Uterus (tissue), 4 donors: Measurements from ENCODE around the gene ESRRB. TPM values are rescaled to one million over a fixed set of nuclear protein-coding genes. Genes with fewer than 3 reads are reported as not detected.

Source experiments
- DNase-seq, 2 donors: peaks; one replicate each; pipeline ENCODE4 v3.0.0-alpha.2; 2019 to 2020
- H3K27ac ChIP-seq, 2 donors: fragments of 200-600 bp; sonication (generic); 1 replicate in 1 of 2; 2 replicates in 1 of 2; pipeline ENCODE4 v1.5.1; 2016 to 2018
- H3K27me3 ChIP-seq, 2 donors: fragments of 200-600 bp; sonication (generic); one replicate each; pipeline ENCODE4 v1.5.1; 2018 to 2019; ENCODE audit warnings: control low read depth in 1 of 2
- H3K36me3 ChIP-seq, 2 donors: fragments of 200-600 bp; sonication (generic); one replicate each; pipeline ENCODE4 v1.5.1; 2019; ENCODE audit warnings: control low read depth in 1 of 2
- H3K4me1 ChIP-seq, 2 donors: fragments of 200-600 bp; sonication (generic); one replicate each; pipeline ENCODE4 v1.5.1; 2018 to 2019; ENCODE audit warnings: control low read depth in 1 of 2
- H3K4me3 ChIP-seq, 2 donors: fragments of 200-600 bp; sonication (generic); 1 replicate in 1 of 2; 2 replicates in 1 of 2; pipeline ENCODE4 v1.5.1; 2018 to 2019; ENCODE audit warnings: mild to moderate bottlenecking in 1 of 2
- H3K9me3 ChIP-seq, 2 donors: fragments of 200-600 bp; sonication (generic); one replicate each; pipeline ENCODE4 v1.5.1; 2019; ENCODE audit warnings: control low read depth in 1 of 2
- CTCF ChIP-seq, 4 experiments: fragments of 200-600 bp in 2 of 4; fragments of 450-650 bp in 2 of 4; sonication (generic) in 2 of 4; IDR thresholded peaks; one replicate each; pipeline ENCODE4 v1.5.1; 2016 to 2019; ENCODE audit warnings: antibody characterized with exemption in 4 of 4, mild to moderate bottlenecking in 2 of 4, moderate library complexity in 1 of 4
- POLR2A ChIP-seq, 2 donors: fragments of 450-650 bp; IDR thresholded peaks; one replicate each; pipeline ENCODE4 v1.6.1; 2016; ENCODE audit warnings: antibody characterized with exemption in 2 of 2, mild to moderate bottlenecking in 1 of 2, moderate library complexity in 1 of 2
- intact Hi-C: fragments of 100-400 bp; cut with DNase I; formaldehyde crosslinking; loops from one replicate; pipeline ENCODE4 v1.15.1; 2023; ENCODE audit warnings: low total_unique reads
- total RNA-seq, 4 donors: library from RNA; depleted of rRNA in 3 of 4; stranded (reverse); fragments of >200 nt in 3 of 4; gene quantifications; one replicate each; pipeline versions ENCODE4 v1.1.0 to v1.2.4, GENCODE V29; 2014 to 2023
- donor health status: DM: yes; HTN: yes; CAD: no.

ESRRB gene
- total RNA-seq, 4 donors from 2014 or later: not detected

GRCh38 chr14:76423534-76423933 lies 47.6 kb downstream of the ESRRB start:
- H3K27ac ChIP-seq: no peak overlapping the region
- H3K27me3 ChIP-seq: no peaks in the 10 kb centered on the region
- intact Hi-C loops: no loop called here
- DNase-seq: no peak
- H3K9me3 ChIP-seq: no peaks in the 10 kb centered on the region
- H3K36me3 ChIP-seq: no peaks in the 10 kb centered on the region
- H3K4me3 ChIP-seq: no peak overlapping the region
- TF ChIP-seq CTCF (IDR thresholded peaks at IDR 0.05) (no peak), POLR2A (IDR thresholded peaks at IDR 0.05) (no peak)
- H3K4me1 ChIP-seq: no peaks in the 10 kb centered on the region

- Histone ChIP-seq H3K27me3 (no peaks in the 10 kb centered on the region), H3K36me3 (no peaks in the 10 kb centered on the region), H3K4me1 (no peaks in the 10 kb centered on the region), H3K9me3 (no peaks in the 10 kb centered on the region), H3K27ac (no peak overlapping the region), H3K4me3 (no peak overlapping the region)
- no peak for DNase-seq
- TF ChIP-seq POLR2A (IDR thresholded peaks at IDR 0.05) (no peak), CTCF (IDR thresholded peaks at IDR 0.05) (no peak)
- intact Hi-C loops: no loop called here
These were observed 48.4 kb downstream of the ESRRB start for GRCh38 chr14:76424359-76424758.

- intact Hi-C loops: no loop called here
- Histone ChIP-seq H3K4me3 (no peak overlapping the region), H3K27ac (no peak overlapping the region), H3K36me3 (no peaks in the 10 kb centered on the region), H3K9me3 (no peaks in the 10 kb centered on the region), H3K27me3 (no peaks in the 10 kb centered on the region), H3K4me1 (no peaks in the 10 kb centered on the region)
- DNase-seq: no peak
- TF ChIP-seq CTCF (IDR thresholded peaks at IDR 0.05): no peak
- no peak for TF ChIP-seq POLR2A (IDR thresholded peaks at IDR 0.05)
These were observed 50.3 kb downstream of the ESRRB start for GRCh38 chr14:76426161-76426696.

GRCh38 chr14:76428611-76429010 lies 52.7 kb downstream of the ESRRB start:
- H3K9me3 ChIP-seq: no peaks in the 10 kb centered on the region
- H3K4me3 ChIP-seq: no peak overlapping the region
- H3K27me3 ChIP-seq: no peaks in the 10 kb centered on the region
- no peak overlapping the region for H3K27ac ChIP-seq
- DNase-seq: no peak
- H3K4me1 ChIP-seq: no peaks in the 10 kb centered on the region
- no peak for TF ChIP-seq POLR2A (IDR thresholded peaks at IDR 0.05)
- TF ChIP-seq CTCF (IDR thresholded peaks at IDR 0.05): no peak
- intact Hi-C loops: no loop called here
- H3K36me3 ChIP-seq: no peaks in the 10 kb centered on the region

GRCh38 chr14:76430017-76430416 lies 54.1 kb downstream of the ESRRB start:
- no peaks in the 10 kb centered on the region for H3K36me3 ChIP-seq
- H3K4me1 ChIP-seq: no peaks in the 10 kb centered on the region
- TF ChIP-seq POLR2A (IDR thresholded peaks at IDR 0.05) (no peak), CTCF (IDR thresholded peaks at IDR 0.05) (no peak)
- no peak overlapping the region for H3K4me3 ChIP-seq
- no peak for DNase-seq
- H3K27ac ChIP-seq: no peak overlapping the region
- H3K9me3 ChIP-seq: no peaks in the 10 kb centered on the region
- intact Hi-C loops: no loop called here
- H3K27me3 ChIP-seq: no peaks in the 10 kb centered on the region
